Tibial artery (tissue), 4 donors: ENCODE measurements around the gene ALX3.

ENCODE experiments used
- DNase-seq, 2 donors: peaks; one replicate each; pipeline ENCODE4 v3.0.0-alpha.2; 2019
- H3K27ac ChIP-seq, 2 donors: fragments of 200-600 bp; sonication (generic) in 1 of 2; 1 replicate in 1 of 2; 2 replicates in 1 of 2; pipeline ENCODE4 v1.5.1; 2018 to 2019; ENCODE audit warnings: mild to moderate bottlenecking in 1 of 2
- H3K27me3 ChIP-seq, 2 donors: fragments of 200-600 bp; sonication (generic) in 1 of 2; one replicate each; pipeline versions ENCODE4 v1.5.1 to v1.6.0; 2016 to 2019
- H3K36me3 ChIP-seq, 3 donors: fragments of 200-600 bp; sonication (generic) in 2 of 3; one replicate each; pipeline ENCODE4 v1.5.1; 2016 to 2019; ENCODE audit warnings: mild to moderate bottlenecking in 2 of 3
- H3K4me1 ChIP-seq, 4 donors: fragments of 200-600 bp; sonication (generic) in 2 of 4; 1 replicate in 3 of 4; 2 replicates in 1 of 4; pipeline ENCODE4 v1.5.1; 2016 to 2019
- H3K4me3 ChIP-seq, 2 donors: fragments of 200-600 bp; sonication (generic) in 1 of 2; 1 replicate in 1 of 2; 2 replicates in 1 of 2; pipeline ENCODE4 v1.5.1; 2018 to 2019; ENCODE audit warnings: mild to moderate bottlenecking in 2 of 2
- H3K9me3 ChIP-seq, 3 donors: fragments of 200-600 bp; sonication (generic) in 1 of 3; one replicate each; pipeline ENCODE4 v1.5.1; 2016 to 2019
- intact Hi-C: fragments of 100-400 bp; cut with DNase I; formaldehyde crosslinking; loops from one replicate; pipeline ENCODE4 v1.15.0; 2023; ENCODE audit warnings: low total_unique reads
- TF ChIP-seq, protein P1 (sequence below), 2 experiments: fragments of 200-600 bp in 1 of 2; fragments of 450-650 bp in 1 of 2; IDR thresholded peaks; one replicate each; pipeline ENCODE4 v1.5.1; 2017 to 2019; ENCODE audit warnings: antibody characterized with exemption in 2 of 2, mild to moderate bottlenecking in 1 of 2, moderate library complexity in 1 of 2

The ALX3 gene

DNA sequence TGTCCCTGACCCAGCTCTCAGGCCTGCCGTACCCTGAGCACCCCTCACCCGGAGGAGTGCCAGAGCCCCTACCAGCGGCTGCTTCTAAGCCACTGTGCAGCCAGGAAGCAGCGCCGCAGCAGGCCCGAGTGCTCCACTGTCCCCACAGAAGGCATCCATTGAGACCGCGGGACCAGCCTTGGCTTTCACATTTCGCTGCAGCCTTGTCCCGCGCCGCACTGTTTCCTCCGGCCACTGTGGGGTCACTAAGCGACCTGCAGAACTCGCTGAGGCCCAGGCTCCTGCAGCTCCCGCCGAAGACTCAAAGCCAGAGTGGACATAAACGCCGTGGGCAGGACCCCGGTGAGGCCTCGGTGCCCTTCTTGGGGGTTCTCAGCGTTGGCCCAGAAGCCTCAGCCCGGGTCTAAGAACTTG lies 3.0 kb downstream of the ALX3 start:
- H3K27ac ChIP-seq, result no peak overlapping the region
- no peak for DNase-seq
- H3K4me3 ChIP-seq, result no peak overlapping the region
- H3K27me3 ChIP-seq, result peaks cover 0 to 57% of the 10 kb centered on the region in 2 donors
- intact Hi-C loops, result no loop called here
- H3K9me3 ChIP-seq, result peaks cover 0 to 9% (median 3%) of the 10 kb centered on the region in 3 donors
- TF ChIP-seq, protein P1, sequence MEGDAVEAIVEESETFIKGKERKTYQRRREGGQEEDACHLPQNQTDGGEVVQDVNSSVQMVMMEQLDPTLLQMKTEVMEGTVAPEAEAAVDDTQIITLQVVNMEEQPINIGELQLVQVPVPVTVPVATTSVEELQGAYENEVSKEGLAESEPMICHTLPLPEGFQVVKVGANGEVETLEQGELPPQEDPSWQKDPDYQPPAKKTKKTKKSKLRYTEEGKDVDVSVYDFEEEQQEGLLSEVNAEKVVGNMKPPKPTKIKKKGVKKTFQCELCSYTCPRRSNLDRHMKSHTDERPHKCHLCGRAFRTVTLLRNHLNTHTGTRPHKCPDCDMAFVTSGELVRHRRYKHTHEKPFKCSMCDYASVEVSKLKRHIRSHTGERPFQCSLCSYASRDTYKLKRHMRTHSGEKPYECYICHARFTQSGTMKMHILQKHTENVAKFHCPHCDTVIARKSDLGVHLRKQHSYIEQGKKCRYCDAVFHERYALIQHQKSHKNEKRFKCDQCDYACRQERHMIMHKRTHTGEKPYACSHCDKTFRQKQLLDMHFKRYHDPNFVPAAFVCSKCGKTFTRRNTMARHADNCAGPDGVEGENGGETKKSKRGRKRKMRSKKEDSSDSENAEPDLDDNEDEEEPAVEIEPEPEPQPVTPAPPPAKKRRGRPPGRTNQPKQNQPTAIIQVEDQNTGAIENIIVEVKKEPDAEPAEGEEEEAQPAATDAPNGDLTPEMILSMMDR (IDR thresholded peaks at IDR 0.05), result no peak
- peaks cover 0 to 19% (median 7%) of the 10 kb centered on the region in 4 donors for H3K4me1 ChIP-seq
- H3K36me3 ChIP-seq, result no peaks in the 10 kb centered on the region

DNA sequence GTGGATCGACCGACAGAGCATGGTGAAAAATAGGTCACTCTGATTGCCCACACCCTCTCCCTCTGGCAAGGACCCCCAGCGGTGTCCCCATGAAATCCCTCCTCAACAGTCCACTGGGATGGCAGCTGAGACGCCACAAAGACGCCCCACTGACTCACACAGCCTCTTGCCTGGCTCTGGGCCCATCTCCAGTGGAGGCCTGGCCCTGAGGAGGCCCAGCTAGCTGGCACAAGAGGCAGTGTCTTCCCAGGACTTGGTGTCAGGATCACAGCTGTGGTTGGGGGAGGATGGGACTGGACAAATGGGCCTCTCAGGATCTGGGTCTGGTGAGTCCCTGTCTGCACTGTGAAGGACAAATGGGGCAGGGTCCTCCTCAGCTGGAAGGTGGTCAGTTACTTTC lies 4.6 kb downstream of the ALX3 start:
- no peak for DNase-seq
- H3K36me3 ChIP-seq, result peaks cover 0 to 14% (median 0%) of the 10 kb centered on the region in 3 donors
- H3K27ac ChIP-seq, result no peak overlapping the region
- no peak overlapping the region for H3K4me3 ChIP-seq
- H3K27me3 ChIP-seq, result peaks cover 0 to 43% of the 10 kb centered on the region in 2 donors
- intact Hi-C loops, result no loop called here
- TF ChIP-seq, protein P1 (IDR thresholded peaks at IDR 0.05), result no peak
- peaks cover 0 to 18% (median 6%) of the 10 kb centered on the region in 4 donors for H3K4me1 ChIP-seq
- H3K9me3 ChIP-seq, result peaks cover 0 to 9% (median 3%) of the 10 kb centered on the region in 3 donors

DNA sequence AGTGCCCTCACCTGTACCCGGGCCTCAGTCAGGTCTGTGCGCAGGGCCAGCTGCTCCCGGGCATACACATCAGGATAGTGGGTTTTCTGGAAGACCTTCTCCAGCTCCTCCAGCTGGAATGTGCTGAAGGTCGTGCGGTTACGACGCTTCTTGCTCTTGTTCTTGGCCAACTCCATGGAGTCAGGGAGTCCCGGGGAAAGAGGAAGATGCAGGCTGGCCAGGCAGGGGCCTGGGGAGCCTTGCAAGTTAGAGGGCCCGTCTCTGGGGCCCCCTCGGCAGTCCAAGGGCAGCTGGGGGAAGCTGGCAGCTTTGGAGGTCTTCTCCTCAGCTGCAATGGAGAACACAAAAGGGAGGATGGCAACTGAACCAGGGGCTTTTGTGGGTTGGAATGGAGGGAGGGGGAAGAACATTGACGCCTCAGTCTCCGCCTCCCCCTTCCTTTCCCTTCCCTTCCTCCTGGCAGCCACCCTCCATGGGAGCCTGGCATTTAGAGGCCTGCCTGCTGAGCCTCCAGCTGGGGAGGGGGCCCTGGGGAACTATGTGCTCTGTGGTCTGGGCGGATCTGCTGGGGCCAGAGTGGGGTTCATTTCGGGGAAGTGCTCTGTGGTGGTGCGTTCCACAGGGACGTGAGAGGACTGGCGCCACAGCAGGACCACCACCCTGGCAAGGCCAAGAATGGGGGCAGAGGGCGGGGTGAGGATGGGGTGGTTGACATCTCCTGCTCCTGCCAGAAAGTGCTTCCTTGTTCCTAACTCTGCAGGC lies 5.7 kb downstream of the ALX3 start:
- Histone ChIP-seq H3K36me3 (peaks cover 0 to 15% (median 0%) of the 10 kb centered on the region in 3 donors), H3K27ac (no peak overlapping the region), H3K4me3 (no peak overlapping the region), H3K27me3 (peaks cover 0 to 32% of the 10 kb centered on the region in 2 donors), H3K9me3 (peaks cover 0 to 9% (median 3%) of the 10 kb centered on the region in 3 donors), H3K4me1 (peaks cover 0 to 7% (median 0%) of the 10 kb centered on the region in 4 donors)
- TF ChIP-seq, protein P1 (IDR thresholded peaks at IDR 0.05), result no peak
- intact Hi-C loops, result no loop called here
- DNase-seq, result no peak

DNA sequence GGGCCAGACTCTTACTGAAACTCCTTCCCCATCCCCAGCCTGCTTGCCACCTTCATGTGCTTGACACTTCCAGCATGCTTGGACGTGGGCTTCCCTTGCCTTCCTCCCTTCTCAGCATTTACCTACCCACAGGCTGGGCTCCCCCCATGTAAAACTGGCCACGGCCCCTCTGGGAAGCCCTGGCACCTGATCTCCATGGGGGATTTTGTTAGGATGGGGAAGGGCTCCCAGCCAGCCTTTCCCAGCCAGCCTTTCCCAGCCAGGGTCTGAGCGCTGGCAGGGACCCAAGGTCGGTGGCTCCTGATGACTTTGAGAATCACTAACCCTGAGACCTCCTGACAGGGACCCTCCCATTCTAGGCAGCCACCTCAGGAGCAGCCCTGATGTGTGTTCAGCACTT lies 6.7 kb downstream of the ALX3 start:
- peaks cover 0 to 3% (median 0%) of the 10 kb centered on the region in 4 donors for H3K4me1 ChIP-seq
- TF ChIP-seq, protein P1 (IDR thresholded peaks at IDR 0.05), result no peak
- peaks cover 0 to 22% of the 10 kb centered on the region in 2 donors for H3K27me3 ChIP-seq
- H3K9me3 ChIP-seq, result peaks cover 0 to 8% (median 0%) of the 10 kb centered on the region in 3 donors
- H3K27ac ChIP-seq, result no peak overlapping the region
- DNase-seq, result no peak
- peaks cover 0 to 24% (median 1%) of the 10 kb centered on the region in 3 donors for H3K36me3 ChIP-seq
- H3K4me3 ChIP-seq, result no peak overlapping the region
- intact Hi-C loops, result no loop called here

DNA sequence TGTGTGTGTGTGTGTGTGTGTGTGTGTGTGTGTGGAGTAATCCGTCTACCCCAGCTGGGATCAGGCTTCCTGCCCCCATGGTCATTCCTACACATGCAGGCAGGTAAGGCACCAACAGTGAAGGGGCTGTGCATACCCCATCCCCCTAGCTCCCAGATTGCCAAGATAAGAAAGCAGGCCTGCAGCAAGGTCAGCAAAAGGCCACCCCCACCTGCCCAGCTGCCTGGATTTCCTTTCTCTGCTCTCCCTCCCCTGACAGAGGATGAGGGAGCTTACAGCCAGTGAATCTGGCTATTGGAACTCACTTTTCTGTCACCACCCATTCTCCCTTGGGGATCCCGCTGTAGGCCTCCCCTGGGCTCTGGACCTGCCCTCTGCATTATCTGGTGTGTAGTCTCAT lies 7.9 kb downstream of the ALX3 start:
- H3K27ac ChIP-seq, result no peak overlapping the region
- peaks cover 0 to 10% of the 10 kb centered on the region in 2 donors for H3K27me3 ChIP-seq
- no peak overlapping the region for H3K4me3 ChIP-seq
- TF ChIP-seq, protein P1 (IDR thresholded peaks at IDR 0.05), result no peak
- no peak for DNase-seq
- H3K9me3 ChIP-seq, result no peaks in the 10 kb centered on the region
- no peaks in the 10 kb centered on the region for H3K4me1 ChIP-seq
- intact Hi-C loops, result no loop called here
- H3K36me3 ChIP-seq, result peaks cover 7 to 36% (median 10%) of the 10 kb centered on the region in 3 donors
